K562 (cell line): ENCODE results near the gene IL12A. TPM values are rescaled to one million over a fixed set of nuclear protein-coding genes. Genes with fewer than 3 reads are reported as not detected.
A peak's percentile ranks its signal among the peaks of the same experiment; 100 is the strongest.

Source experiments
- ATAC-seq: fragments of 200-7000 bp; cut with Tn5 transposase; 3 replicates; pipeline ENCODE4 v1.9.1; 2020; ENCODE audit warnings: moderate library complexity
- BruUV-seq: library from RNA; stranded (reverse); fragments of 400-500 nt; replicated peaks from 2 replicates; lab custom pipeline; 2021; lab: Mats Ljungman, UMichigan
- CTCF ChIA-PET: fragments of 300-600 bp; formaldehyde crosslinking; extraction: SDS; loops from one replicate; lab custom pipeline; 2021; ENCODE audit warnings: low intra/inter-chr PET ratio; lab: Yijun Ruan, JAX
- POLR2A ChIA-PET: fragments of 300-600, 350-650 bp; sonication (Branson Sonifier 250); formaldehyde crosslinking; extraction: SDS; loops from one replicate; lab custom pipeline; 2021; ENCODE audit warnings: antibody characterized with exemption, inconsistent platforms; lab: Yijun Ruan, JAX
- DNase-seq, 4 experiments: peaks; one replicate each; pipeline versions ENCODE4 v3.0.0 to v3.0.0-alpha.2; 2011 to 2018; ENCODE audit warnings: low spot score in 3 of 4, mixed read lengths in 3 of 4; ENCODE audit errors: extremely low read depth in 1 of 4
- FAIRE-seq: peaks from 2 replicates; lab custom pipeline; 2011; peaks lifted over from hg19 to GRCh38; lab: Jason Lieb, UNC
- H2AFZ ChIP-seq: 2 replicates; pipeline ENCODE4 v1.6.0; 2011; ENCODE audit warnings: low read depth, low read length, control low read depth, inconsistent platforms
- H3K27ac ChIP-seq: fragments of 200-600 bp; 3 replicates; pipeline ENCODE4 v1.8.0; 2011; ENCODE audit warnings: low read depth, mild to moderate bottlenecking, control low read depth, inconsistent platforms, low read length, moderate library complexity, mixed read lengths; ENCODE audit errors: extremely low read depth
- H3K27me3 ChIP-seq, 2 experiments: fragments of 300-600 bp in 1 of 2; 2 replicates in 1 of 2; 3 replicates in 1 of 2; pipeline versions ENCODE4 v1.6.0 to v1.8.0; 2011; ENCODE audit warnings: inconsistent platforms in 2 of 2, low read length in 2 of 2, mild to moderate bottlenecking in 1 of 2, mixed read lengths in 1 of 2, moderate library complexity in 1 of 2; ENCODE audit not compliant: control insufficient read depth in 2 of 2, insufficient read depth in 2 of 2
- H3K36me3 ChIP-seq: fragments of 300-600 bp; 3 replicates; pipeline ENCODE4 v1.8.0; 2011; ENCODE audit warnings: mild to moderate bottlenecking, low read length, inconsistent platforms; ENCODE audit not compliant: control insufficient read depth, insufficient read depth
- H3K4me1 ChIP-seq, 2 experiments: fragments of 200-600 bp in 1 of 2; replicated peaks in 1 of 2; 2 replicates in 1 of 2; 3 replicates in 1 of 2; pipeline versions ENCODE4 v1.5.1 to v1.8.0; 2011; ENCODE audit warnings: inconsistent platforms in 2 of 2, low read length in 2 of 2, mild to moderate bottlenecking in 1 of 2, mixed read lengths in 1 of 2, moderate library complexity in 1 of 2; ENCODE audit not compliant: control insufficient read depth in 2 of 2, insufficient read depth in 2 of 2
- H3K4me2 ChIP-seq: 2 replicates; pipeline ENCODE4 v1.6.1; 2011; ENCODE audit warnings: low read length, control low read depth, inconsistent platforms, mixed read lengths; ENCODE audit not compliant: insufficient read depth
- H3K4me3 ChIP-seq: fragments of 200-600 bp; sonication (generic), shearing (Covaris generic); 2 replicates; pipeline ENCODE4 v1.5.1; 2016; ENCODE audit warnings: control low read depth, inconsistent platforms
- H3K79me2 ChIP-seq: fragments of 200-600 bp; 3 replicates; pipeline ENCODE4 v1.8.0; 2011; ENCODE audit warnings: low read length, inconsistent platforms; ENCODE audit not compliant: control insufficient read depth, insufficient read depth
- H3K9ac ChIP-seq, 2 experiments: 2 replicates each; pipeline versions ENCODE4 v1.6.0 to v1.6.1; 2011; ENCODE audit warnings: low read depth in 2 of 2, low read length in 2 of 2, control low read depth in 1 of 2, inconsistent platforms in 1 of 2, mild to moderate bottlenecking in 1 of 2, mixed read lengths in 1 of 2; ENCODE audit not compliant: insufficient read depth in 1 of 2
- H3K9me1 ChIP-seq: one replicate; pipeline ENCODE4 v1.6.0; 2011; ENCODE audit warnings: inconsistent platforms, mild to moderate bottlenecking, low read length, moderate library complexity; ENCODE audit not compliant: control insufficient read depth, insufficient read depth
- H3K9me3 ChIP-seq: replicated peaks from 2 replicates; pipeline ENCODE4 v1.5.1; 2011; ENCODE audit warnings: low read depth, low read length, inconsistent platforms; ENCODE audit not compliant: control insufficient read depth, insufficient read depth
- H4K20me1 ChIP-seq: replicated peaks from 2 replicates; pipeline ENCODE4 v1.6.1; 2011; ENCODE audit warnings: low read length, inconsistent platforms, mixed read lengths; ENCODE audit not compliant: control insufficient read depth, insufficient read depth
- FOXK1 ChIP-seq: sonication (generic); formaldehyde crosslinking; IDR thresholded peaks from 2 replicates; pipeline ENCODE4 v1.8.0; 2022; ENCODE audit warnings: missing genetic modification reagents, mild to moderate bottlenecking, borderline replicate concordance
- HDGF ChIP-seq: fragments of 450-650 bp; IDR thresholded peaks from 2 replicates; pipeline ENCODE4 v1.6.1; 2016
- PBX2 ChIP-seq, 2 experiments: IDR thresholded peaks in 1 of 2; conservative IDR thresholded peaks in 1 of 2; 2 replicates each; pipeline ENCODE4 v1.6.1; 2016; ENCODE audit warnings: low read depth in 2 of 2, mild to moderate bottlenecking in 1 of 2, missing compliant biosample characterization in 1 of 2, missing genetic modification characterization in 1 of 2, moderate library complexity in 1 of 2
- ZFP91 ChIP-seq: sonication (generic); formaldehyde crosslinking; IDR thresholded peaks from 2 replicates; pipeline ENCODE4 v1.8.0; 2022; ENCODE audit warnings: mild to moderate bottlenecking, missing genetic modification reagents
- WGBS: fragments of 100-300 bp; shearing (Covaris generic); methylation state at CpG from one replicate; pipeline ENCODE4 v1.1.6; 2016; ENCODE audit warnings: low coverage, mixed read lengths; ENCODE audit not compliant: insufficient coverage; ENCODE audit errors: missing lambda C conversion rate; 5-methylcytosine and 5-hydroxymethylcytosine counted together
- in situ Hi-C: fragments of 300-500 bp; cut with MboI; formaldehyde crosslinking; loops from 4 replicates; pipeline ENCODE4 v1.15.0; 2018; ENCODE audit warnings: inconsistent platforms, mixed read lengths
- intact Hi-C: fragments of 100-400 bp; cut with micrococcal nuclease; formaldehyde crosslinking; loops from 2 replicates; pipeline ENCODE4 v1.14.2; 2022
- polyA plus RNA-seq, 8 experiments: library from polyadenylated mRNA; depleted of rRNA in 4 of 8; stranded (reverse) in 5 of 8; unstranded in 3 of 8; fragments of >200 nt; fragmentation: Nextera tagmentation in 2 of 8; fragmentation: Illumina TruSeq in 1 of 8; extraction: Ambion mirVana in 2 of 8; extraction: Trizol in 1 of 8; gene quantifications; 2 replicates each; pipeline versions ENCODE4 v1.2.1 to v1.2.3, GENCODE V29; 2011 to 2014; ENCODE audit warnings: inconsistent platforms in 1 of 8, missing spikeins in 1 of 8
- total RNA-seq, 7 experiments: library from RNA; depleted of rRNA in 6 of 7; stranded (reverse); fragments of >200 nt in 6 of 7; fragmentation: Illumina TruSeq in 2 of 7; extraction: Trizol in 2 of 7; gene quantifications; 2 replicates each; pipeline versions ENCODE4 v1.2.1 to v1.2.3, GENCODE V29; 2011 to 2021; ENCODE audit warnings: low replicate concordance in 1 of 7

IL12A gene
- total and polyA plus RNA-seq, 9 of the 15 experiments (the other 6 are each of a cell fraction or from before 2014, with no cell fraction given): not detected

- no peak for FAIRE-seq
- intact Hi-C loops: loop anchor here (2.0 kb wide), 1 partner anchor 13 kb away; no protein-coding TSS in a partner anchor
- no peaks in the 10 kb centered on the region for H3K9me1 ChIP-seq
- no peaks in the 10 kb centered on the region for H3K79me2 ChIP-seq
- no peak overlapping the region for H3K4me3 ChIP-seq
- no peaks in the 10 kb centered on the region for H4K20me1 ChIP-seq
- no peak for DNase-seq
- BruUV-seq: no TSS peak
- CTCF ChIA-PET: no interaction called here
- H3K27me3 ChIP-seq: peaks cover 3 to 17% of the 10 kb centered on the region in 2 experiments; a peak in 4 of 5 replicates
- no peaks in the 10 kb centered on the region for H3K36me3 ChIP-seq
- POLR2A ChIA-PET: interaction anchor here (0.7 kb wide), 1 partner anchor 256 kb away, joined by 3 read pairs; no protein-coding TSS in a partner anchor
- no peak for TF ChIP-seq FOXK1 (CRISPR knock-in tag)
- no peak for TF ChIP-seq PBX2 (CRISPR knock-in tag; IDR thresholded peaks at IDR 0.05; ENCODE audit: low read depth)
- TF ChIP-seq PBX2 (tag; conservative IDR thresholded peaks at IDR 0.05; ENCODE audit: low read depth): 0 out of 2 replicates have a peak, but pooled peaks have one; percentile 22
- no peak for TF ChIP-seq ZFP91 (CRISPR knock-in tag)
- no peak for TF ChIP-seq HDGF
- in situ Hi-C loops: no loop called here
- WGBS: 1% methylated on average over 5 of the region's 5 CpGs
- H3K9ac ChIP-seq: no peak overlapping the region
- peaks cover 0 to 9% of the 10 kb centered on the region in 2 experiments; a peak in 2 of 5 replicates for H3K4me1 ChIP-seq
- no peak overlapping the region for H3K27ac ChIP-seq
- H2AFZ ChIP-seq: no peak overlapping the region
- ATAC-seq: peak; percentile 16; the same call in 2 of the 3 replicates
- H3K4me2 ChIP-seq: no peak overlapping the region
- no peaks in the 10 kb centered on the region for H3K9me3 ChIP-seq
Observed at GRCh38 chr3:159989973-159990846, 1.6 kb downstream of the IL12A start.
